22Rv1 (cell line): ENCODE data around the gene MRPL19.

Experiments used
- ZFX ChIP-seq: fragments of 450-650 bp; IDR thresholded peaks from 2 replicates; pipeline ENCODE4 v1.6.1; 2017; ENCODE audit warnings: antibody characterized with exemption, borderline replicate concordance
- TF ChIP-seq, protein P1 (sequence below): fragments of 450-650 bp; IDR thresholded peaks from 2 replicates; pipeline ENCODE4 v1.5.1; 2017; ENCODE audit warnings: mild to moderate bottlenecking

DNA sequence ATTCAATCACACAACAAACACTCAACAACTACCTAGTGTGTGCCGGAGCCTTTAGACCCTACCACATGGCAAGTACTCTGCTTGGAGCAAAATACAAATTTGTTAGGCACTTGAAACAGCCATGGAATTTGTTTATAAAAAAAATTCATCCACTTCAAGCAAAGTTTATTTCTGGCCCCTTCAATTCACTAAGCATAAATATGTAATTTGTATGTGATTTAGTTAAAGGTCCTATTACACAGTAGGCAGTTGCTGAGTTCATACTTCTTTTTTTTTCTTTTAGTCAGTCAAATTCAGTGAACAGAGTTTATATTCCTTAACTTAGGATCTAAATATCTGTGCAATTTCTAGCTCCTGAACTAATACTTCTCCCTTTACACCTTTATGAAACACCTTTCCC is 41.6 kb downstream of the MRPL19 start:
- TF ChIP-seq, protein P1, sequence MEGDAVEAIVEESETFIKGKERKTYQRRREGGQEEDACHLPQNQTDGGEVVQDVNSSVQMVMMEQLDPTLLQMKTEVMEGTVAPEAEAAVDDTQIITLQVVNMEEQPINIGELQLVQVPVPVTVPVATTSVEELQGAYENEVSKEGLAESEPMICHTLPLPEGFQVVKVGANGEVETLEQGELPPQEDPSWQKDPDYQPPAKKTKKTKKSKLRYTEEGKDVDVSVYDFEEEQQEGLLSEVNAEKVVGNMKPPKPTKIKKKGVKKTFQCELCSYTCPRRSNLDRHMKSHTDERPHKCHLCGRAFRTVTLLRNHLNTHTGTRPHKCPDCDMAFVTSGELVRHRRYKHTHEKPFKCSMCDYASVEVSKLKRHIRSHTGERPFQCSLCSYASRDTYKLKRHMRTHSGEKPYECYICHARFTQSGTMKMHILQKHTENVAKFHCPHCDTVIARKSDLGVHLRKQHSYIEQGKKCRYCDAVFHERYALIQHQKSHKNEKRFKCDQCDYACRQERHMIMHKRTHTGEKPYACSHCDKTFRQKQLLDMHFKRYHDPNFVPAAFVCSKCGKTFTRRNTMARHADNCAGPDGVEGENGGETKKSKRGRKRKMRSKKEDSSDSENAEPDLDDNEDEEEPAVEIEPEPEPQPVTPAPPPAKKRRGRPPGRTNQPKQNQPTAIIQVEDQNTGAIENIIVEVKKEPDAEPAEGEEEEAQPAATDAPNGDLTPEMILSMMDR: no peak
- no peak for TF ChIP-seq ZFX
